NT2/D1 (cell line): ENCODE data around the gene LEMD1.
"Not testable (repeated sequence)": the region's sequence is repeated elsewhere in the genome, so short reads cannot be mapped to it uniquely, and the experiment has no call there.

Experiments used
- DNase-seq: peaks from one replicate; pipeline ENCODE4 v3.0.0-alpha.2; 2011; ENCODE audit warnings: low read depth, low spot score
- H3K27me3 ChIP-seq: 2 replicates; pipeline ENCODE4 v1.6.0; 2011; ENCODE audit warnings: mild to moderate bottlenecking; ENCODE audit not compliant: insufficient read length, insufficient read depth
- H3K36me3 ChIP-seq: 2 replicates; pipeline ENCODE4 v1.6.1; 2011; ENCODE audit warnings: mild to moderate bottlenecking, low read length, mixed read lengths; ENCODE audit not compliant: insufficient read depth, insufficient read length
- H3K4me1 ChIP-seq: 2 replicates; pipeline ENCODE4 v1.5.1; 2011; ENCODE audit not compliant: insufficient read depth, insufficient read length
- H3K4me3 ChIP-seq: 2 replicates; pipeline ENCODE4 v1.5.1; 2011; ENCODE audit warnings: low read depth; ENCODE audit not compliant: insufficient read length
- H3K9ac ChIP-seq: 2 replicates; pipeline ENCODE4 v1.6.0; 2011; ENCODE audit warnings: low read depth; ENCODE audit not compliant: insufficient read length
- H3K9me3 ChIP-seq: 2 replicates; pipeline ENCODE4 v1.5.1; 2011; ENCODE audit warnings: mild to moderate bottlenecking, low read length; ENCODE audit not compliant: insufficient read depth
- SUZ12 ChIP-seq: IDR thresholded peaks from 2 replicates; pipeline ENCODE4 v1.6.1; 2011; ENCODE audit not compliant: insufficient read length, insufficient read depth; ENCODE audit errors: extremely low read depth
- YY1 ChIP-seq: IDR thresholded peaks from 2 replicates; pipeline ENCODE4 v1.6.1; 2011; ENCODE audit not compliant: insufficient read length, insufficient read depth
- ZNF274 ChIP-seq: IDR thresholded peaks from 2 replicates; pipeline ENCODE4 v1.6.1; 2011; ENCODE audit warnings: mild to moderate bottlenecking, low read depth, low read length

LEMD1 gene

GRCh38 chr1:205398586-205398985 is 23.3 kb downstream of the LEMD1 start:
- peaks cover 9% of the 10 kb centered on the region; the same call in 1 of the 2 replicates for H3K9me3 ChIP-seq
- no peaks in the 10 kb centered on the region for H3K27me3 ChIP-seq
- no peaks in the 10 kb centered on the region for H3K36me3 ChIP-seq
- H3K4me1 ChIP-seq, result no peaks in the 10 kb centered on the region
- TF ChIP-seq YY1, result no peak
- no peak for TF ChIP-seq ZNF274
- no peak for TF ChIP-seq SUZ12
- no peak overlapping the region for H3K4me3 ChIP-seq
- H3K9ac ChIP-seq, result no peak overlapping the region
- no peak for DNase-seq

GRCh38 chr1:205396967-205397616 is 24.8 kb downstream of the LEMD1 start:
- TF ChIP-seq SUZ12 (no peak), YY1 (no peak), ZNF274 (no peak)
- Histone ChIP-seq H3K27me3 (no peaks in the 10 kb centered on the region), H3K9me3 (peaks cover 9% of the 10 kb centered on the region; the same call in 1 of the 2 replicates), H3K4me1 (no peaks in the 10 kb centered on the region), H3K4me3 (no peak overlapping the region), H3K36me3 (no peaks in the 10 kb centered on the region), H3K9ac (no peak overlapping the region)
- peak; percentile 75 for DNase-seq

- no peak for DNase-seq
- TF ChIP-seq ZNF274 (no peak), YY1 (no peak), SUZ12 (no peak)
- Histone ChIP-seq H3K4me1 (no peaks in the 10 kb centered on the region), H3K36me3 (no peaks in the 10 kb centered on the region), H3K4me3 (no peak overlapping the region), H3K9ac (no peak overlapping the region), H3K9me3 (peaks cover 9% of the 10 kb centered on the region; the same call in 1 of the 2 replicates), H3K27me3 (no peaks in the 10 kb centered on the region)
Observed at GRCh38 chr1:205395616-205396015, 26.2 kb downstream of the LEMD1 start.

GRCh38 chr1:205392650-205393049 is 29.2 kb downstream of the LEMD1 start:
- no peak for DNase-seq
- no peak for TF ChIP-seq SUZ12
- no peak for TF ChIP-seq YY1
- TF ChIP-seq ZNF274, result no peak
- Histone ChIP-seq H3K27me3 (no peaks in the 10 kb centered on the region), H3K36me3 (no peaks in the 10 kb centered on the region), H3K4me1 (no peaks in the 10 kb centered on the region), H3K9ac (no peak overlapping the region), H3K9me3 (peaks cover 9% of the 10 kb centered on the region; the same call in 1 of the 2 replicates), H3K4me3 (no peak overlapping the region)

GRCh38 chr1:205391386-205391785 is 30.5 kb downstream of the LEMD1 start:
- H3K27me3 ChIP-seq, result no peaks in the 10 kb centered on the region
- H3K4me1 ChIP-seq, result no peaks in the 10 kb centered on the region
- H3K9ac ChIP-seq, result no peak overlapping the region
- TF ChIP-seq ZNF274, result no peak
- no peak for TF ChIP-seq YY1
- DNase-seq, result no peak
- peaks cover 9% of the 10 kb centered on the region; the same call in 1 of the 2 replicates for H3K9me3 ChIP-seq
- H3K36me3 ChIP-seq, result no peaks in the 10 kb centered on the region
- no peak overlapping the region for H3K4me3 ChIP-seq

- TF ChIP-seq SUZ12, result no peak
- TF ChIP-seq YY1, result no peak
- TF ChIP-seq ZNF274, result no peak
- Histone ChIP-seq H3K4me3 (no peak overlapping the region), H3K9me3 (no peaks in the 10 kb centered on the region), H3K36me3 (no peaks in the 10 kb centered on the region), H3K27me3 (no peaks in the 10 kb centered on the region), H3K4me1 (no peaks in the 10 kb centered on the region), H3K9ac (no peak overlapping the region)
- no peak for DNase-seq
Observed at GRCh38 chr1:205387845-205388244, 34.0 kb downstream of the LEMD1 start.

GRCh38 chr1:205382990-205383389 is 38.9 kb downstream of the LEMD1 start:
- H3K4me1 ChIP-seq, DNase-seq, H3K9ac ChIP-seq, H3K36me3 ChIP-seq, H3K27me3 ChIP-seq, H3K9me3 ChIP-seq, H3K4me3 ChIP-seq: not testable (repeated sequence)

- DNase-seq, result no peak
- Histone ChIP-seq H3K9ac (no peak overlapping the region), H3K27me3 (no peaks in the 10 kb centered on the region), H3K36me3 (no peaks in the 10 kb centered on the region), H3K4me1 (no peaks in the 10 kb centered on the region), H3K4me3 (no peak overlapping the region), H3K9me3 (no peaks in the 10 kb centered on the region)
- no peak for TF ChIP-seq SUZ12
- no peak for TF ChIP-seq ZNF274
- no peak for TF ChIP-seq YY1
Observed at GRCh38 chr1:205382561-205382960, 39.3 kb downstream of the LEMD1 start.
